HG03103 (cell line): Measurements from ENCODE around the gene DTNBP1.

Experiments used
- ATAC-seq: cut with Tn5 transposase; IDR thresholded peaks from one replicate; pipeline ENCODE4 v1.9.1; 2021; ENCODE audit warnings: low read depth; ENCODE audit not compliant: unreplicated experiment

The DTNBP1 gene

DNA sequence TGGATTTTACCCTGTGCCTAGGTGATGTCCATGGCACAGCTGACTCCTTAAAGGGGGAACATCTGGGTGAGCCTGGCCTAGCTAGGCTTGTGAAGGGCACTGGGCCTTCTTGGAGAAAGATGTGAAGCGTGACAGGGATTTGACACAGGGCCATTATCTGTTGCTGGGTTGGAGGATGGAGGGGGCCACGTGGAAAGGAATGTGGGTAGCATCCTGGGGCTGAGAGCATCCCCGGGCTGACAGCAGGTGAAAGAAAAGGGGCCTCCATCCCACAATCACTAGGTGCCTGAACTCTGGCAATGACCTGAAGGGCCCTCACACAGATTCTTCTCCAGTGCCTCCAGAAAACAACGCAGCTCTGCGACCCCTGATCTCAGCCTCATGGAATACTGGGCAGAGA is 124.7 kb downstream of the DTNBP1 start:
- ATAC-seq: no peak

DNA sequence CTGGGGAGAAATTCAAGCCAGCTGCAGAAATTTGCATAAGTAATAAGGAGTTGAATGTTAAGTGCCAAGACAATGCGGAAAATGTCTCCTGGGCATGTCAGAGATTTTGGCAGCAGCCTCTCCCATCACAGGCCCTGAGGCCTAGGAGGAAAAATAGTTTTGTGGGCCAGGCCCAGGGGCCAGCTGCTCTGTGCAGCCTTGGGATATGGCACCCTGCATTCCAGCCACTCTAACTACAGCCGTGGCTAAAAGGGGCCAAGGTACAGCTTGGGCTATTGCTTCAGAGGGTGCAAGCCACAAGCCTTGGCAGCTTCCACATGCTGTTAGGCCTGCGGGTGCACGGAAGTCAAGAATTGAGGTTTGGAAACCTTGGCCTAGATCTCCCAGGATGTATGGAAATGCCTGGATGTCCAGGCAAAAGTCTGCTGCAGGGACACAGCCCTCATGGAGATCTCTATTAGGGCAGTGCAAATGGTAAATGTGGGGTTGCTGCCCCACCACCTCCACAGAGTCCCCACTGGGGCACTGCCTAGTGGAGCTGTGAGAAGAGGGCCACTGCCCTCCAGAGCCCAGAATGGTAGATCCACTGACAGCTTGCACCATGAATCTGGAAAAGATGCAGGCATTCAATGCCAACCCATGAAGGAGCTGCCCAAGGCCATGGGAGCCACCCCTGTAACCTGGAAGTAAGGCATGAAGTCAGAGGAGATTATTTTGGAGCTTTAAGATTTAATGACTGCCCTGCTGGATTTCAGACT is 126.5 kb downstream of the DTNBP1 start:
- ATAC-seq: no peak

DNA sequence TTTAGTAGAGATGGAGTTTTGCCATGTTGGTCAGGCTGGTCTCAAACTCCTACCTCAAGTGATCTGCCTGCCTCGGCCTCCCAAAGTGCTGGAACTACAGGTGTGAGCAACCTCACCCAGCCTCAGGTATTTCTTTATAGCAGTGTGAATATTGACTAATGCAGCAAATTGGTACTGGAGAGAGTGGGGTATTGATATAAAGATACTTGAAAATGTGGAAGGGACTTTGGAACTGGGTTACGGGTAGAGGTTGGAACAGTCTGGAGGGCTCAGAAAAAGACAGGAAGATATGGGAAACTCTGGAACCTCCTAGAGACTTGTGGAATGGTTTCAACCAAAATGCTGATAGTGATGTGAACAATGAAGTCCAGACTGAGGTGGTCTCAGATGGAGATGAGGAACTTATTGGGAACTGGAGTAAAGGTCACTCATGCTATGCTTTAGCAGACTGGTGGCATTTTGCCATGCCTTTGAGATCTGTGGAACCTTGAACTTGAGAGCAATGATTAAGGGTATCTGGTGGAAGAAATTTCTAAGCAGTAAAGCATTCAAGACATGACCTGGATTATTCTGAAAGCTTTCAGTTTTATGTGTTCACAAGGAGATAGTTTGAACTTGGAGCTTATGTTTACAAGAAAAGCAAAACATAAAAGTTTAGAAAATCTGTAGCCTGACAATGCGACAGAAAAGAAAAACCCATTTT is 127.2 kb downstream of the DTNBP1 start:
- ATAC-seq: no peak

DNA sequence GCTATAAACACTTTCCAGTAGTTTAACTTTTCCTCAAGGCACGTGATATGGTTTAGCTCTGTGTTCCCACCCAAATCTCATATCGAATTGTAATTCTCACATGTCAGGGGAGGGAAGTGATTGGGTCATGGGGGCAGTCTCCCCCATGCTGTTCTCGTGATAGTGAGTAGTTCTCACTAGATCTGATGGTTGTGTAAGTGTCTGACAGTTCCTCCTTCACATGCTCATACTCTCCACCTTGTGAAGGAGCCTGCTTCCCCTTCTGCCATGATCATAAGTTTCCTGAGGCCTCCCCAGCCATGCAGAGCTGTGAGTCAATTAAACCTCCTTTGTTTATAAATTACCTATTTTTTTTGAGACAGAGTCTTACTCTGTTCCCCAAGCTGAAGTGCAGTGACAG is 127.9 kb downstream of the DTNBP1 start:
- ATAC-seq: no peak

DNA sequence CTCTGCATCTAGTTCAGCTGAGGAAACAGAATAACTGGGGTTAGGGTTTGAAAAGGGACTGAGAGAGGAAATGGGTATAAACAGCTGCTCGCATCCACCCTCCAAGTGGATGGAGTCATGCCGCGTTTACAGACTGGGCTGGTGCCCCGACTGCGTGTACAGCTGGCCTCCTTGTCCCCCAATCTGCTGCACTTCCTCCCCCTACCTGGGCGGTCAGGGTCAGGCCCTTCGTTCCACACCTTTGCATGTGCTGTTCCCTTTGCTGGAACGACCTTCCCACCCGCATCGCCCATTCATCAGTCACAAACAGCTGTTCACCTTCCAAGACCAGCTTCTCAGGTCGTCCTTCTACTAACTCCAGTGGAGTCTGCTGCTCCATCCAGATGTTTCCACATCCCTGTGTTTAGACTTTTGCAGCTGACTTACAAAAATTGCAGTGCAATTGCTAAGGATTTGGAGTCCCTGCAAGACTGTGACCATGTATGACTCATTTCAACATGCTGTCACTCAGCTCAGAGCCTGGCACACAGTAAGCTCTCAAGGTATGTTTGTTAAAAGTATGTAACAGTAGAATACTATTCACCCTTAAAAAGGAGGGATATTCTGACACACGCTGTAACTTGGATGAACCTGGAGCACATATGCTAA is 129.3 kb downstream of the DTNBP1 start:
- no peak for ATAC-seq

DNA sequence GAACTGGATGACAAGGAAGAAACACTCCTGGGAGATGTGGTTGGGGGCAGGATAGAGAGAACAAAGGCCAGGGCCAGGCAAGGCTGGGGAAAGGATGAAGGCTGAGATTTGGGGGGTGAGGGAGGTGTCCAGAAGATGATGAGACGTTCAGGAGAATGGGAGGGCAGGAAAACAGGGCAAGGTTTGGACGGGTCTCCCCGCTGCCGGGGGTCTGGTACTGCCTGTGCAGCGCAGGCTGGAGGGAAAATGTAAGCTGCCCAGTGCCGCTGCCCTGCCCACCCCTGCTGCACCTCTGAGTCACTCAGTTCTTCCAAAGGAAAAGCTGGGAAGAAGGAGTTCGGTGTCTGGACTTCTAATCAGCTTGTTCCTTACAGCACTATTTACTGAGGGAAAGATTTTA is 130.9 kb downstream of the DTNBP1 start:
- ATAC-seq: no peak

DNA sequence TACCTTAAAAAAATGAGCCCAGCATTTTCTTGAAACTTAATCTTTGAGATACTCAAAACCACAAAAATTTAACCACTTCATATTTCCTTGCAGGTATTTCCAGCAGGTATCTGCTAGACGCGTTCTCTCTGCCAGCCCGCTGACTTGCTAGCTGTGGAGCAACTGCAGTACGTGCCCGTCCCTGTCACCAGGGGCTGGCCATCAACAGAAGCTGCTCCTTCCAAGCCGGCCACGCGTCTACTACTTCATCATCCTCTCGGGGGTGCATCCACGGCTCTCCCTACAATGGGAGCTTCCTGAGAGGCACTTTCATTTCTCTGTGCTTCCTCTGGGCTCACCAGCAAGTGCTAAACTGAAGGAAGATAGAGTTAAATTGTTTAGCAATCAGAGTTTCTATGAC is 132.4 kb downstream of the DTNBP1 start:
- ATAC-seq: no peak

DNA sequence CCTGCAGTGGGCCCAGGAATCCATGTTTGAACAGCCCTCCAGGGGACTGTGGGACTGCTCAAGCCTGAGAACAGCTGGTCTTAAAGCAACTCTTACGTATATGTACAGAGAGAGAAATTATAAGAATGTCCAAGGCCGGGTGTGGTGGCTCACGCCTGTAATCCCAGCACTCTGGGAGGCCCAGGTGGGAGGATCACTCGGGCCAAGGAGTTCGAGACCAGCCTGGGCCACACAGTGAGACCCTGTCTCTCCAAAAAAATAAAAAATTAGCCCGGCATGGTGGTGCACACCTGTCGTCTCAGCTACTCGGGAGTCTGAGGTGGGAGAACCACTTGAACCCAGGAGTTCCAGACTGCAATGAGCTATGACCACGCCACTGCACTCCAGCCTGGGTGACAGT is 134.0 kb downstream of the DTNBP1 start:
- no peak for ATAC-seq

DNA sequence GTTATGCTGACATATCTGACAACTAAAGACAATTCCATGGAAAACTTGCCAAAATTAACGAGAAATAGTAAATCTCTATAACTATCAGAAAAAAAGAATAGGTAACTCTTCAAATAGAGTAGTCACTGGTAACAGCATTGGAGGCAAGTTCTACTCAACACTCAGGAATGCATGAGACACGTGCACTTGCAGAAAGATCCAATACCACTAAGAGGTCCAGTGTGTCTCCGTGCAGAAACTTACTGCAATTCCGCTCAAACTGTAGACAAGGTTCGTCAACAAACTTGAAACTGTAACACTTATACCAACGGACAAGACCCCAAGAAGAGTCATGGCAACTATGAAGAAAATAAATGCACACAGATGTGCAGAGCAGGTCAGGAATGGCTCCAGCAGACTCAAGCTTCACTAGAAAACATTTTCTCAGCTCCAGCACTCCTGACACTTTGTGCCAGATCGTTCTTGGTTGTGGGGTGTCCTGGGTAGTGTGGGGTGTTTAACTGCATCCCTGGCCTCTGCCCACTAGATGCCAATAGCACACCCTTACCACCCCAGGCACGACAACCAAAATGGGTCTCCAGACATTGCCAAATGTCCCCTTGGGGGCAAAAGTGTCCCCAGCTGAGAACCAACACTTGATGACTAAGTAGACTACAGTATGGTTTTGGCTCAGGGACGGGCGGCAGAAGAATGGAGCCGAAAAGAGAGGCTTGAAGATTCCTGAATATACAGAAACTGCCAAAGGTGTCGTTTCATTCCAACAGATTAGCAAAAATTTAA is 134.8 kb downstream of the DTNBP1 start:
- no peak for ATAC-seq

DNA sequence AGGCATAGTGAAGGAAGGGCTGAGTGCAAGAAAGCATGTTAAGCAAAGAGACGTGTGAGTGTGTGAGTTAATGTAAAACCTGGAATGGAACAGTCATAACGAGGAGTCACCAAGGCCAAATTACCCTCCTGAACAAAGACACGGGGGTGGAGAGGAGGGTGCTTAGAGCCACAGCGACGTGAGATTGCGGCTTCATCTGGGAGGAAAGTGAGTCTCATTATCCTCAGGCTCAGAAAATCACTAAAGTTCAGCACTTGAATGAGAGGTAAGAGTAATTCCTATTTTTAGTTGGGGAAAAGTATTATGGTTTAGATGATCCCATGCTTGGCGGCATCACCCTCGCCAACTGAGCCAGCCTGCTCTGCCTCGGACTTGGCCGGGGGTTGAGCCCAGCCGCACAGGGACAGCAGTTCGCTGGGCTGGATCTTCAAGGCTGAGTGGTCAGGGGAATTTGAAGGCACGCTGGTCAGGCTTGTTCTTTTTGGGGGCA is 136.6 kb downstream of the DTNBP1 start:
- ATAC-seq: peak; percentile 52

DNA sequence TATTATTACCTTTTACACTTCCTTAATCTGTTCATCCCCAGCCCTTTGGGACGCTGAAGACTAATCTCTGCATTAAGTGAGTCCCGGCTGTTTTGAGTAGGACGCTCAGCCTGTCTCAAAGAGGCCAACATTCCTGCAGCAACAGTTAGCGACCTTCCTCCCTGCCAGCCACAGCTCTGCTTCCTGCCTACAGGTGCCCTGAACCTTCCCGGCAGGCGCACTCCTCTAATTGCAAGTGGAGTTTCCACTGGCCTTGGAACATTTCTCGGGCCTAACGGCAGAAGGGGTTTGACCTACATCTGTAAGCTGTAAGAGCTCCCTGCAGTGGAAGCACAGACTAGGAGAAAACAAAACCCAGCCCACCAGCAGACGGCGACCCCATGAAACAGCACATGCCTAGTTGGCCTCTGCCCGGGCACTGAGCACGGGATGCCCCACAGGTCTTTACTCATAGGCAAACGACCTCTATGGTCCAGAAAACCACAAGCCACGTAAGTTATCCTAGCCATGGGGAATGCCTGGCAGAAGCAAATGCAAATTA is 137.9 kb downstream of the DTNBP1 start:
- no peak for ATAC-seq

DNA sequence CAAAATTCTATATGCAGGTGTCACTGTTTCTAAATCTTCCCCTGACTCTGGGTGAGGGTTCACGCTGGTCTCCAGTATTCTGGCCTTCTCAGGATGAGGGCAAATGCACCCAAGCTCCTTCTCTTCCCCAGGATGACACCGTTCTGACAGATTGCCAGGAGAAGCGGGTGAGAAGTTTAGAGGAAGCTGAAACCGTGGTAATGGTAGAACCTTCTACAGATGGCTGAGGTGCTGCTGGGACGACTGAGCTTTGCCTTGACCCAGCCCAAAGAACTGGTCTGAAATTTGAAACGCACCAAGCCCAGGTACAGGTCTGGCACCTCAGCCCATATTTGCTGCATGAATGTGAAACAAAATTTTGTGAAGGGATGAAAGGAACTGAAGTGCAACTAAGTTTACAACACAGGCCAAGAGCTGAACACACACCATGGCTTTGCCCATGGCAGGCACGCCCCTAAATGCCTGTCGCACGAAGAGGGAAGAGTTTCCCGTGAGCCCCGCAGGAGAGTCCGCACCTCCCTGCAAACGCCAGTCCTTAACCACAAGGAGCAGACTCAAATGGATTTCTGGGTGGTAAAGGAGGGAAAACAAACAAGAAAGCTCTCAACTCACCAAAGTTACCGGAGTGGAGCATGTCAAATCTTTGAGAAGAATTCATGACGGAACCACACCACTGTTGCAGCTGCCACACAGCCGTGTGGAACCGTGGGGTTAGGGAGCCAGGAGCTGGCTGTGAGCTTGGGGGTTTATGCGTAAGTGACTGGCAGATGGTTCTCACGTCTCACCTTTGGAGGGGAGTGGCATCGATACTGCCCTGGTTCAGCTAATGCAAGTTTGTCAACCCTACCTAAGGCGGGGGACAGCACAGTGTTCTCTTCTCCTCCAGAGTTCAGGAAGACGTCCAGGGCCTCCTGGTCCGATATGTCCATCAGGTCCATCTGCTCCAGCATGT is 138.9 kb downstream of the DTNBP1 start:
- ATAC-seq: no peak

DNA sequence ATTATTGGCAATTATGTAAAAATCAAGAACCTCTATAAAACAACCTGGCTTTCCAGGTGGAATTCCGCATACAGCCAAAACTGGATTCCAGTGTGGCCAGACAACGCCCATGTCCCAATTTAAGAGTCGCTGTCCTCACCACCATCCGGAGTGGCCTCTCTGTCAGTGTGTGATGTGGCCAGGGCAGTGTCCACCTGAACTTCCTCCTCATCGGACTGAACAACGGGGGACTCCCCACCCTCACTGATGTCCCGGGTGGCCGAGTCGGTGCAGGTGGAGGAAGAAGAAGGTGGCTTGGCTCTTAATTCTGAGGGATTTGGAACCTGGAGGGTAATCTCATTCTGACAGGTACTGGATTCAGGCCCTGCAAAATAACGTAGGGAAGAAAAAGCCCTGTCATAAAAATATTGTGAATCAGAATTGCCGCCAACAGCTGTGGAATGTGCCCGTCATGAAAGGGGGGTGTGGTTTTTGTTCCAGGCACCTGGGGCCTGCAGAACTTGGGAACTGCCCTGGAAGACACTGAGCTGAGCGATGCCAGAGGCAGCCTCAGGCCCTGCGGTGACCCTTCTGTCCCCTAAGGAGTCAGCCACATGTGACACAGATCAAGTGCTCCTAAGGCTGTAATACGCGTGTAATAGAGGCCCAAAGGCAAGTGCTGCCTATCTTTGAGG is 139.8 kb downstream of the DTNBP1 start:
- no peak for ATAC-seq

DNA sequence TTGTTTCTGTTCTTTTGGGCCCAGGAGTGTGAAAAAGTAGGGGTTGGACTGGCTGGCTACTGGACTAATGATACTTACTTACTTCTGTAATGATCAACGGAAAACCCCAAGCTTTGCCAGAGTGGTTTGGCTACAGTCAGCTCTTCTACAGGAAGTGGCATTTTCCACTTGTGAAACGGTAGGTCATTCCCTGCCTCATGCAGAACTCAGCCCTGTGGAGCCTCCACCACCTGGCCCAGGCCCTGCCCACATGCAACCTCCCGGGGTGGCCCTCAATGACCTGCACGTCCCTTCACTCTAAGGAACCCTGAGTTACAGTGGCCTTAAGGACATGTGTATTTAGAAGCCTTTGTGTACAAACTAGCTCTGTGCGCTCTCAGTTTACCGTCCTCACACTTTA is 140.4 kb downstream of the DTNBP1 start:
- ATAC-seq: no peak

DNA sequence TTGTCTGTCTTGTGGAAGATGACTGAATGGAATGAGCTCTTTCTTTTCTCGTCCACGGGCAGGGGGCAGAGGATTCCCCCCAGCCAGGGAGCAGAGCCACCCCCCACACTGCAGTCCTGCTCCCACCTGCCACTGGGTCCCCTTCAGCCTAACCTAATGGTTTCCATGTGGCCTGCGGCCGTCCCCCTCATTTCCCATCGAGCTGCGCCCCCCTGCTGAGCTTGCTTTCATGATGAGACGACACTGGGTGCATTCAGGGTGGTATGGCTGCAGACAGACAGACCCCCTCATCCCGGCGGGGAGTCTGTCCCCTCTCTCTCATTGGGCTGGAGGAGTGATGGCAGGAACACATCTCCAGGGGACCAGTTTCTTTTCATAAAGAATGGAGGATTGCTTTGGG is 140.8 kb downstream of the DTNBP1 start:
- no peak for ATAC-seq

DNA sequence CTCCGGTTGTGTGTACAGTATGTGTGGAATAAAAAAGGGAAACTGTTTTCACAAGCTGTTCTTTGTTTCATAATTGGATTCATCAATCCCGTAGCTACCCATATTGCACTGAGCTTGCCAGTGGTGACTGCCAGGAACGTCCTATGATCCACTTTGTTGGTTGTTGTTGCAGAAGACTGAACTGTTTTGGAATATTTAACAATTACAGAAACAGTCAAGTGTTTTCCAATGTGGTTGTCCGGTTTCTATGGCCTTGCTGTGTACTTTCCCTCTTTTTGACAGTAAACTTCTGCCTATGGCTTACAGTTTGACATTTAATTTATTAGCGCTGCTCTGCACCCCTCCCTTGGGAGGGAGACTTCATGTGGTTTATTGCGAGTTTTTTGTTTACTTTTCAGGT is 141.2 kb downstream of the DTNBP1 start:
- no peak for ATAC-seq

DNA sequence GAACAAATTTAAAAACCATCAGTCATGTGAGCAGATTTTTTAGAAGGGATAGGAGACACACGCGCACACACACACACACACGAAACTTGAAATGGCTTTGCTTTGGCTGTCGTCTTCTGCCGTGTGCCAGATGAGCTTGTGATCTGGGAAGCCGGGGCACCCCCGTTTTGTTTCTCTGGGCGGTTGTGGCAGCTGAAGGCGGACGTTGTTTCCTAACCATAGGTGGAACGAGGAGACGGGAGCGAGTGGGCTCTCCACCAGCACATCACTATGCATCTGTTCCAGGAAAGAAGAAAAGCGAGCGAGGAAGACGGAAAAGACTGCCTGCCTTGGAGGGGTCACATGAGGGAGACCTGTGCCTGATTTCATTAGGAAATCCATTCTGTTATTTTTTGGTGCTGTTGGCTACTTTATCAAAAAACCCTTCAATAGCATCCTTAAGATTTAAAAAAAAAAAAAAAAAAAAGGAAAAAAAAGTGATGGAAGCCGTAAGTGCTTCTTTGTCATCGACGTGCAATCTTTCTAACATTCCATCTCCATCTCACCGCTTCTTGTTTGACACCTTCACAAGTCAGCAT is 142.1 kb downstream of the DTNBP1 start:
- ATAC-seq: no peak

DNA sequence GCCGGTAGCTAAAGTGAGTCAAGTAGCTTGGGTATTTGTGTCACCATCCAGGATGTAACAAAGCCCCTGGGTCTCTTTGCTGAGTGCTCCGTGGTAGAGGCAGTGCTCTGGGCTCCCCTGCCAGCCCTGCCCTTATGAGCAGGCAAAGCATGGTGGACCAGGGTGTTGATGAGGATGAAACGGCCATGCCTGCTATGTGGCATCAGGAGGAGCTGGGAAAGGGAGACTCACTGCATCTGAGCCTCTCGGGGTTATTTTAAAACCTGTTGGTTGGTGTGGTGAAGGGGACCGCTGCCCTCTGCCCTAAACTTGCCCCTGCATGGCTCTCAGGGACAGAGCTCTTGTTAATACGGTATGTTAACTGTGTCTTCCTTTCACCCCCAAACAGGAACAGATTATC is 143.1 kb downstream of the DTNBP1 start:
- no peak for ATAC-seq

DNA sequence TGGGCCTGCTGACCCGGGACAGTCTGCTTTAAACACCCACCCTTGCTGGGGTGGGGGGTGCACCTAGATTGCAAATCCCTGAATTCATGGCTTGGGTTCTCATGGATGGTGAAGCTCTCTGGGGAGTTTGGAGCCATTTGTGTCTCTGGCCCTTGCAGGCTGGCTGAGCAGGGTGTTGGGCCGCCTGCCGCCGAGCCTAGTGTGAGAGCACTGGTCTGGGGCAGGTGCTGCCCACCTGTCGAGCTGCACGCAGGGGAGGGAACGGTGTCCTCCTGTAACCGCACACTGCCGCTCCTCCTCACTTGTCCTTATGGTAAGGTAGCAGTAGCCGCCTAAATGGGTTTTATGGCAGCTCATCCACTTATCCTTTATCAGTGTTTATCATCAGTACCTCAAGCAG is 143.9 kb downstream of the DTNBP1 start:
- no peak for ATAC-seq
